SK-N-MC (cell line): ENCODE measurements around the gene SLC6A11.

ENCODE experiments used
- EZH2 ChIP-seq: fragments of 200-600 bp; sonication (generic); IDR thresholded peaks from one replicate; pipeline ENCODE4 v1.6.1; 2017; ENCODE audit warnings: antibody characterized with exemption
- FOXP2 ChIP-seq: optimal IDR thresholded peaks from 2 replicates; pipeline ENCODE3; 2011; ENCODE audit warnings: mild to moderate bottlenecking, moderate library complexity; ENCODE audit not compliant: insufficient read depth; ENCODE audit errors: extremely low read length, control extremely low read depth

DNA sequence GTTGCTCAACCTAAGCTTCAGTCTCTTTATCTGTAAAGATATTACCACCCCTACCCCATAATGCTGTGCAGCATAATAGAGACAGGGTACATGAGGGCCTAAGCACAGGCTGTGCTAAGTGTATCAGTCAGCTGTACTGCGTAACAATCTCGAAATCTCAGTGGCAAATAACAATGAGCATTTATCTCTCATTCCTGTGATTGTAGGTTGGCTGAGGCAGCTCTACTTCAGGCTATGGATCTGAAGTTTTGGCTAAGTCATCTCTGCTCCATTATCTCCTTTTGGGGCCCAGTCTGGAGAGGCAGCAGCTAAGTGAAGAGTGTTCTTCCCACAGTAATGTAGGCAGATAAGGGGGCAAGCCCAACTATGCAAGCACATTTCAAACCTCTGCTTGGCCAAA is 7.1 kb upstream of the SLC6A11 start:
- TF ChIP-seq FOXP2 (no peak), EZH2 (no peak)
